Spleen (tissue), 7 donors: ENCODE measurements around the gene FBH1.

ENCODE experiments used
- CTCF ChIP-seq, 11 experiments: fragments of 200-600 bp in 7 of 11; fragments of 450-650 bp in 4 of 11; sonication (generic) in 4 of 11; IDR thresholded peaks in 8 of 11; conservative IDR thresholded peaks in 3 of 11; 1 replicate in 7 of 11; 2 replicates in 4 of 11; pipeline versions ENCODE4 v1.4.0 to v1.8.0; 2016 to 2021; ENCODE audit warnings: antibody characterized with exemption in 11 of 11, inconsistent platforms in 4 of 11, mild to moderate bottlenecking in 1 of 11
- POLR2A ChIP-seq, 3 donors: fragments of 450-650 bp; IDR thresholded peaks; one replicate each; pipeline ENCODE4 v1.5.1; 2017; ENCODE audit warnings: antibody characterized with exemption in 3 of 3, mild to moderate bottlenecking in 1 of 3
- POLR2AphosphoS5 ChIP-seq, 3 donors: sonication (generic); formaldehyde crosslinking; IDR thresholded peaks; one replicate each; pipeline ENCODE4 v1.5.1; 2017; ENCODE audit warnings: antibody characterized with exemption in 3 of 3
- donor health status: DM: no; HTN: no; CAD: no; lungs with moderate emphysema.
- donor health status: DM: no; HTN: no; CAD: no.
- donor health status: DM: no; HTN: no; CAD: no.

GRCh38 chr10:5876181-5876768, 13.8 kb upstream of the FBH1 start:
- TF ChIP-seq POLR2AphosphoS5 (IDR thresholded peaks at IDR 0.05) (no peak), CTCF (IDR thresholded peaks at IDR 0.05 in 8 of 11, conservative IDR thresholded peaks at IDR 0.05 in 3 of 11) (no peak), POLR2A (IDR thresholded peaks at IDR 0.05) (no peak)
